Suprapubic skin (tissue), 4 donors: Measurements from ENCODE around the gene SKAP1.

Experiments used
- POLR2A ChIP-seq, 2 donors: fragments of 450-650 bp; IDR thresholded peaks; one replicate each; pipeline ENCODE4 v1.6.1; 2017; ENCODE audit warnings: antibody characterized with exemption in 2 of 2, mild to moderate bottlenecking in 2 of 2, moderate library complexity in 2 of 2
- POLR2AphosphoS5 ChIP-seq, 3 donors: sonication (generic); formaldehyde crosslinking; IDR thresholded peaks; one replicate each; pipeline ENCODE4 v1.6.1; 2017; ENCODE audit warnings: antibody characterized with exemption in 3 of 3
- TF ChIP-seq, protein P1 (sequence below), 2 donors: fragments of 200-600 bp in 1 of 2; fragments of 450-650 bp in 1 of 2; sonication (generic) in 1 of 2; IDR thresholded peaks; one replicate each; pipeline ENCODE4 v1.5.1; 2016 to 2019; ENCODE audit warnings: antibody characterized with exemption in 2 of 2, mild to moderate bottlenecking in 1 of 2, moderate library complexity in 1 of 2

GRCh38 chr17:48123111-48123510 is 306.9 kb downstream of the SKAP1 start:
- TF ChIP-seq, protein P1, sequence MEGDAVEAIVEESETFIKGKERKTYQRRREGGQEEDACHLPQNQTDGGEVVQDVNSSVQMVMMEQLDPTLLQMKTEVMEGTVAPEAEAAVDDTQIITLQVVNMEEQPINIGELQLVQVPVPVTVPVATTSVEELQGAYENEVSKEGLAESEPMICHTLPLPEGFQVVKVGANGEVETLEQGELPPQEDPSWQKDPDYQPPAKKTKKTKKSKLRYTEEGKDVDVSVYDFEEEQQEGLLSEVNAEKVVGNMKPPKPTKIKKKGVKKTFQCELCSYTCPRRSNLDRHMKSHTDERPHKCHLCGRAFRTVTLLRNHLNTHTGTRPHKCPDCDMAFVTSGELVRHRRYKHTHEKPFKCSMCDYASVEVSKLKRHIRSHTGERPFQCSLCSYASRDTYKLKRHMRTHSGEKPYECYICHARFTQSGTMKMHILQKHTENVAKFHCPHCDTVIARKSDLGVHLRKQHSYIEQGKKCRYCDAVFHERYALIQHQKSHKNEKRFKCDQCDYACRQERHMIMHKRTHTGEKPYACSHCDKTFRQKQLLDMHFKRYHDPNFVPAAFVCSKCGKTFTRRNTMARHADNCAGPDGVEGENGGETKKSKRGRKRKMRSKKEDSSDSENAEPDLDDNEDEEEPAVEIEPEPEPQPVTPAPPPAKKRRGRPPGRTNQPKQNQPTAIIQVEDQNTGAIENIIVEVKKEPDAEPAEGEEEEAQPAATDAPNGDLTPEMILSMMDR (IDR thresholded peaks at IDR 0.05), result no peak
- TF ChIP-seq POLR2AphosphoS5 (IDR thresholded peaks at IDR 0.05), result no peak
- TF ChIP-seq POLR2A (IDR thresholded peaks at IDR 0.05), result no peak
